Astrocyte of the spinal cord (primary cell): ENCODE measurements around the gene TTLL8.

Experiments
- DNase-seq: peaks from one replicate; pipeline ENCODE4 v3.0.0; 2011; ENCODE audit warnings: low read depth, low spot score
- H3K4me3 ChIP-seq: 2 replicates; pipeline ENCODE4 v1.5.1; 2011; ENCODE audit warnings: low read depth, mild to moderate bottlenecking, low read length, moderate library complexity
- CTCF ChIP-seq: IDR thresholded peaks from 2 replicates; pipeline ENCODE4 v1.5.1; 2012; ENCODE audit warnings: low read depth, mild to moderate bottlenecking, low read length, inconsistent platforms
- in situ Hi-C: cut with HindIII; loops from 2 replicates; pipeline ENCODE4 v1.10.0; 2017; ENCODE audit warnings: low sequenced_read_pairs

The TTLL8 gene

GRCh38 chr22:50057278-50058060 lies 629 bp downstream of the TTLL8 start:
- in situ Hi-C loops, result no loop called here
- TF ChIP-seq CTCF, result no peak
- no peak for DNase-seq
- no peak overlapping the region for H3K4me3 ChIP-seq

- in situ Hi-C loops, result no loop called here
- no peak overlapping the region for H3K4me3 ChIP-seq
- no peak for TF ChIP-seq CTCF
- no peak for DNase-seq
Observed at GRCh38 chr22:50056214-50056972, 1.7 kb downstream of the TTLL8 start.

GRCh38 chr22:50053861-50054260 lies 4.2 kb downstream of the TTLL8 start:
- H3K4me3 ChIP-seq, result no peak overlapping the region
- in situ Hi-C loops, result no loop called here
- DNase-seq, result no peak
- TF ChIP-seq CTCF, result no peak

- H3K4me3 ChIP-seq, result no peak overlapping the region
- no peak for DNase-seq
- in situ Hi-C loops, result no loop called here
- no peak for TF ChIP-seq CTCF
Observed at GRCh38 chr22:50051930-50052329, 6.2 kb downstream of the TTLL8 start.

- DNase-seq, result no peak
- in situ Hi-C loops, result no loop called here
- no peak for TF ChIP-seq CTCF
- H3K4me3 ChIP-seq, result no peak overlapping the region
Observed at GRCh38 chr22:50049299-50050195, 8.6 kb downstream of the TTLL8 start.

- no peak for DNase-seq
- no peak for TF ChIP-seq CTCF
- in situ Hi-C loops, result no loop called here
- no peak overlapping the region for H3K4me3 ChIP-seq
Observed at GRCh38 chr22:50048836-50049235, 9.3 kb downstream of the TTLL8 start.
